Stimulated activated CD4-positive, alpha-beta T cell treated with anti-CD3 and anti-CD28 coated beads, Interleukin-12 subunit alpha, Interleukin-12 subunit beta, amount 100 ng/mL, for 4 hours (primary cell): ENCODE measurements around the gene KCTD8.
"Not testable (repeated sequence)": the region's sequence is repeated elsewhere in the genome, so short reads cannot be mapped to it uniquely, and the experiment has no call there.

Experiments used
- DNase-seq: peaks from one replicate; pipeline ENCODE4 v3.0.0-alpha.2; 2020

The KCTD8 gene

GRCh38 chr4:44320833-44321232 is 127.8 kb downstream of the KCTD8 start:
- no peak for DNase-seq

- DNase-seq, result no peak
Measured at GRCh38 chr4:44319129-44319528, 129.5 kb downstream of the KCTD8 start.

DNA sequence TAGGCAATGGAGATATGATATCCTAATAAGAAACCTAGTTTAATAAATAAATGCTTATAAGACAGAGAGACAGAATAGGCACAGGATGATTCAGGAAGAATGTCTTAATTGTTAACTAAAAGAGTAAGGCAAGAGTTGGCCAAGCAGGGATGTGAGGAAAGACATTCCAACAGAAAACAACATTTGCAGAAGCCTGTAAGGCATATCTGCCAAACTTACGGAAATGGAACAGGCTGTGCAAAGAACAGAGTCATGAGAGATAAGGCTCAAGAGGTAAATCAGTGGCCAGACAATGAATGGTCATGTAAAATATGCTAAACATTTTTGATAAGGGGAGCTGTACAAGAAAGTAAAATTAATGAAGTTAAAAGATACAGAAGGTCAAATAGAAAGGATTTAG is 134.9 kb downstream of the KCTD8 start:
- DNase-seq, result no peak

- DNase-seq, result no peak
Measured at GRCh38 chr4:44287505-44287904, 161.1 kb downstream of the KCTD8 start.

- DNase-seq, result no peak
Measured at GRCh38 chr4:44279469-44279868, 169.1 kb downstream of the KCTD8 start.

DNA sequence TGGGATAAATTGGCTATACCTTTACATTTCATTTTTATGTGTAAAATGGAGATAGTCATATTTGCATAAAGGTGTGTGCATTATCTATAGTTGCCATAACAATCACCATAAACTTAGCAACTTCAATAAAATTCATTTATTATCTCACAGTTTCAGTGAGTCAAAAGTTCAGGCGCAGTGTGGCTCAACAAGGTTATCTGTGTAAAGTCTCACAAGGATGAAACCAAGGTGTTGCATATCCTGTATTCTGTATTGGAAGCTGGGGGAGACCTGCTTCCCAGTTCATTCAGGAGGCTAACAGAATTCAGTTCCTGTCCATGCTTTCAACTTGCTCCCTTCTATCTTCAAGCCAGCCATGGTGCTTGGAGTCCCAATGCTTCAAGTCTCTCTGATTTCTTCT is 169.5 kb downstream of the KCTD8 start:
- DNase-seq, result no peak

DNA sequence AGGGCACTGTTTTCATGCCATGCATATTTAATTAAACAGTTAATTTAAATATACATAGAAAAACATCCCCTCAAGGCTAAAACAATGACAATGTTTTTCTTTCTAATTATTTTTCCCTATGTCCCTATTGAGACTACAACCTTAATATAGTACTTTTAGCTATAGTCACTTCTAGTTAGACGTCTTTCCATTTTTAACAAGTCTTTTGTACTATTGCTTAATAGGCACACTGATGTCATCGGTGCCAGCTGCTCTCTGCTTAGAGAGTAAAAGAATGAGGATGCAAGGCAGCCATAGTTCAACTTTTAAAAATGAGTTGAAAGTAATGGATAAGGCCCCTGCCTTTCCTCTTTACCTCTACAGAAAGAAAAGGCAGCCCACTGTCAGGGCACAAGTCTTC is 191.1 kb downstream of the KCTD8 start:
- no peak for DNase-seq

- DNase-seq, result no peak
Measured at GRCh38 chr4:44256414-44256813, 192.2 kb downstream of the KCTD8 start.

- DNase-seq, result no peak
Measured at GRCh38 chr4:44237643-44238042, 211.0 kb downstream of the KCTD8 start.

DNA sequence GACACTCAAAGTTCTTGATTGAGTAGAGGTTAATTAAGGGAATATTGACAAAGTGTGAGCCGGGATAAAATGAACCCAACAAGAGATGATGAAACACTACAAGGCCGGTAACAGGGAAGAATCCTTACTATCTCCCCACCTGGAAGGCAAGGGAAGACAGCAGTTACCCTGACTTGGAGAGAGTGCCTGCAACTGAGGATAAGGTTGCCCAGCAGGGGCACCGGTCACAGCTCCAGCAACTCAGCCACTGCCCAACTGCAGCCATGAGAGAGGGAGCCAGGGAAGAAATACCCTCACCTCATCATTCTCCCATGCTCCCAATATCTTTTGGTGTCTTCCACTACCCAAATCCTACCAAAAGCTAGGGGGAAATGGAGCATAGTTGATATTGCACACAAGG is 212.7 kb downstream of the KCTD8 start:
- no peak for DNase-seq

DNA sequence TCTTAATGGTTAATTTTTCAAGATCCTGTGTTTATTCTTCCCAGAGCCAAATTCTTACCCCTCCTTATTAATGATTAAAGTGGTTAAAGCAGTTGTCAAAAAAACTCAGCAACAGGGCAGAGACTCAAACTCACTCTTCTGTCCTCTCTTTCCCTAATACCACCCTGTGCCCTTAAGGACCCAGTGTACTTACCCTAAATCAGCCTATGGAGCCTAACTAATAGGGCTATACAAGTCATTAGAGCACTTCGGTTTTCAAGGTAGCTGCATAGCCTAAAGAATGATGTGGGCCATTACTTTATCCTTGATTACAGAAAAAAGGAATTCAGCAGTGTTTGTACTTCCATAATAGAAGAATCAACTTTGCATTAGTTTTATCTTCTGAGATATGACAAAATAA is 216.3 kb downstream of the KCTD8 start:
- DNase-seq, result no peak

- DNase-seq, result no peak
Measured at GRCh38 chr4:44231006-44231405, 217.6 kb downstream of the KCTD8 start.

DNA sequence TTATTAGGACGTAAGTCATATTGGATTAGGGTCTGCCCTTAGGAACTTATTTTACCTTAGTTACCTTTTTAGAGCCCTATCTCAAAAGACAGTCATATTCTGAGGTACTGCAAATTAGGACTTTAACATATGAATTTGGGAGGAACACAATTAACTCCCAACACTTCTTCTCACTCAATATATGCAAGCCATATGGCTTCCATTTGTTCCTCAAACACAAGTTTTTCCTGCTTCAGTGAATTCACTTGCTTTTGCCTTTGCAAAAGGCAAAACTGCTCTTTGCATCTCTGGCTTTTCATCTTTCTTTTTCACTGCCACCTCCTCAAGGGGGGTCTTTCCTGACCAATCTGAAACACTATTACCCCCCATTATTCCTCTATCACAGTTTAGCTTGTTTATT is 220.3 kb downstream of the KCTD8 start:
- no peak for DNase-seq

DNA sequence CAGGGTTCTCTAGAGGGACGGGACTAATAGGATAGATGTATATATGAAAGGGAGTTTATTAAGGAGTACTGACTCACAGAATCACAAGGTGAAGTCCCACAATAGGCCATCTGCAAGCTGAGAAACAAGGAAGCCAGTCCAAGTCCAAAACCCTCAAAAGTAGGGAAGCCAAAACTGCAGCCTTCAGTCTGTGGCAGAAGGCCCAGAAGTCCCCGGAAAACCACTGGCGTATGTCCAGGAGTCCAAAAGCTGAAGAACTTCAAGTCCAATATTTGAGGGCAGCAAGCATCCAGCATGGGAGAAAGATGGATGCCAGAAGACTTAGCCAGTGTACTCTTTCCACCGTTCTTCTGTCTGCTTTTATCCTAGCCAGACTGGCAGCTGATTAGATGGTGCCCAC is 227.2 kb downstream of the KCTD8 start:
- DNase-seq, result no peak

DNA sequence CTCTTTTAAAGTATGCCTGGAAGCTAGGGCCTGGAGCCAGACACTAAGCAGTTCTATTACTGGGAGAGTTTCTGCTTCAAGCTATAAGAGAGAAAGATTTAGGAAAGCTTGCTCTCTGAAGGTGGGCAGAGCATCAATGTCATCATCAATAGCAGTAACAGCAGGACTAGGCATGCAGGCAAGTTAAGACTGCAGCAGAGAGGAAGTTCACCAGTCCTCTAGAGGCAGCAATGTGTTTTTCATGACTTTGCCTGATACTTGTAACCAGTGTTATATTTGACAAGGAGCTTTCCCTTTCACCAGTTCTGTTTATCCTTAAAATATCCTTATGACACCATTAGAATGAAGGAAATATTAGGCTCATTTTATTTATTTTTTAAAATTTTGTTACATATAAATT is 237.9 kb downstream of the KCTD8 start:
- DNase-seq, result no peak

- DNase-seq, result no peak
Measured at GRCh38 chr4:44196796-44197195, 251.8 kb downstream of the KCTD8 start.

- no peak for DNase-seq
Measured at GRCh38 chr4:44194365-44194764, 254.2 kb downstream of the KCTD8 start.

- DNase-seq, result no peak
Measured at GRCh38 chr4:44186850-44187246, 261.8 kb downstream of the KCTD8 start.

- no peak for DNase-seq
Measured at GRCh38 chr4:44186096-44186849, 262.3 kb downstream of the KCTD8 start.

GRCh38 chr4:44181491-44182349 is 266.9 kb downstream of the KCTD8 start:
- DNase-seq, result not testable (repeated sequence)

GRCh38 chr4:44167766-44168165 is 280.8 kb downstream of the KCTD8 start:
- not testable (repeated sequence) for DNase-seq

DNA sequence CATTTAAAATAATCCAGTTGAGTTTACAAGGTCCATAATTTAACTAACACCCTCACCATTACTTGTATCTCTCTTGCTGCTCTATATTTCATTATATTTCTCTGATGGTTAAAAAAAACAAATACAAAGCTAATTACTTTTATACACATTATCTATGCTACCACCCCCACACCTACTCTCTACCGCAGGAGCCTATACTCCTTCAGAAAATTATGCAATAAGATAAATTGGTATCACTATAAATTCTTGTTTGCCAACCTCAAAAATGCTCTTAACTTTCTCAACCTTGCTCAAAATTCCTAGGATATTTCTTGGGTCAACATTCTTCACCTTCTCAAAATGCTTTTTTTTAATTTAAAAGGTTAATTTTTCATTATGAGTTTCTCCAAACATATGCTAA is 282.7 kb downstream of the KCTD8 start:
- no peak for DNase-seq

- DNase-seq, result no peak
Measured at GRCh38 chr4:44162538-44163270, 285.9 kb downstream of the KCTD8 start.

- no peak for DNase-seq
Measured at GRCh38 chr4:44161756-44162155, 286.9 kb downstream of the KCTD8 start.
